Endodermal cell (in vitro differentiated cells): ENCODE measurements around the gene SMIM33. TPM values are rescaled to one million over a fixed set of nuclear protein-coding genes. Genes with fewer than 3 reads are reported as not detected.

Experiments used
- DNase-seq: peaks from one replicate; pipeline ENCODE4 v3.0.0-alpha.2; 2017
- H3K27ac ChIP-seq: 2 replicates; pipeline ENCODE4 v1.5.1; 2013; ENCODE audit warnings: mild to moderate bottlenecking, low read depth, low read length, moderate library complexity
- H3K27me3 ChIP-seq: 2 replicates; pipeline ENCODE4 v1.6.1; 2013; ENCODE audit warnings: mild to moderate bottlenecking, low read length, moderate library complexity; ENCODE audit not compliant: insufficient read depth, control insufficient read depth, poor library complexity, severe bottlenecking
- H3K36me3 ChIP-seq: 2 replicates; pipeline ENCODE4 v1.7.0; 2013; ENCODE audit warnings: mild to moderate bottlenecking, low read length, moderate library complexity; ENCODE audit not compliant: control insufficient read depth, insufficient read depth
- H3K4me1 ChIP-seq: one replicate; pipeline ENCODE4 v1.7.0; 2013; ENCODE audit warnings: low read length; ENCODE audit not compliant: control insufficient read depth, insufficient read depth
- H3K4me3 ChIP-seq: 2 replicates; pipeline ENCODE4 v1.5.1; 2013; ENCODE audit warnings: mild to moderate bottlenecking, low read length, moderate library complexity
- H3K9ac ChIP-seq: 2 replicates; pipeline ENCODE4 v1.6.1; 2013; ENCODE audit warnings: mild to moderate bottlenecking, low read length, moderate library complexity; ENCODE audit not compliant: poor library complexity, severe bottlenecking; ENCODE audit errors: extremely low read depth
- H3K9me3 ChIP-seq: 2 replicates; pipeline ENCODE4 v1.6.1; 2013; ENCODE audit warnings: mild to moderate bottlenecking, low read length, moderate library complexity; ENCODE audit not compliant: control insufficient read depth
- H3K27ac Mint-ChIP-seq: 2 replicates; pipeline ENCODE4 v1.8.0; 2020; ENCODE audit warnings: mixed read lengths
- H3K27me3 Mint-ChIP-seq: 2 replicates; pipeline ENCODE4 v1.8.0; 2021; ENCODE audit warnings: mild to moderate bottlenecking, mixed read lengths; ENCODE audit not compliant: insufficient read depth
- H3K36me3 Mint-ChIP-seq: 2 replicates; pipeline ENCODE4 v1.8.0; 2020; ENCODE audit warnings: low read depth, mixed read lengths
- H3K4me1 Mint-ChIP-seq: 2 replicates; pipeline ENCODE4 v1.8.0; 2020; ENCODE audit warnings: mixed read lengths
- H3K4me3 Mint-ChIP-seq: 2 replicates; pipeline ENCODE4 v1.8.0; 2020; ENCODE audit warnings: mild to moderate bottlenecking, moderate library complexity, mixed read lengths
- H3K9me3 Mint-ChIP-seq: 2 replicates; pipeline ENCODE4 v1.8.0; 2020; ENCODE audit warnings: mild to moderate bottlenecking, mixed read lengths
- WGBS, 2 experiments: methylation state at CpG; one replicate each; pipeline versions ENCODE4 v1.1.5 to v1.1.7; 2013; ENCODE audit warnings: missing lambda C conversion rate in 2 of 2, mixed read lengths in 1 of 2; ENCODE audit not compliant: insufficient coverage in 1 of 2, insufficient read length in 1 of 2; 5-methylcytosine and 5-hydroxymethylcytosine counted together
- total RNA-seq, 2 donors: library from RNA; stranded (reverse); fragmentation: NEBNext Ultra II Directional in 1 of 2; extraction: Animal tissue kit (Norgen Biotek cat#: 25700) in 1 of 2; gene quantifications; 2 replicates in 1 of 2; 3 replicates in 1 of 2; pipeline ENCODE4 v1.2.1, GENCODE V29; 2021
- TF ChIP-seq, protein P1 (sequence below): fragments of 200-600 bp; sonication (generic); conservative IDR thresholded peaks from 2 replicates; pipeline ENCODE4 v1.5.0; 2021; ENCODE audit warnings: antibody characterized with exemption, mild to moderate bottlenecking

Gene SMIM33
- total RNA-seq, 2 donors from 2014 or later = not detected

GRCh38 chr5:139514486-139514856 lies 43.7 kb downstream of the SMIM33 start:
- no peak for DNase-seq
- Mint-ChIP-seq H3K27ac (no peak overlapping the region), H3K4me3 (no peak overlapping the region), H3K9me3 (peaks cover 6% of the 10 kb centered on the region), H3K4me1 (peaks cover 21% of the 10 kb centered on the region), H3K36me3 (no peaks in the 10 kb centered on the region), H3K27me3 (no peaks in the 10 kb centered on the region)
- no peaks in the 10 kb centered on the region for H3K4me1 ChIP-seq
- no peaks in the 10 kb centered on the region for H3K36me3 ChIP-seq
- no peak overlapping the region for H3K4me3 ChIP-seq
- WGBS, 2 experiments = 81 to 89% methylated on average over 2 of the region's 2 CpGs
- TF ChIP-seq, protein P1, sequence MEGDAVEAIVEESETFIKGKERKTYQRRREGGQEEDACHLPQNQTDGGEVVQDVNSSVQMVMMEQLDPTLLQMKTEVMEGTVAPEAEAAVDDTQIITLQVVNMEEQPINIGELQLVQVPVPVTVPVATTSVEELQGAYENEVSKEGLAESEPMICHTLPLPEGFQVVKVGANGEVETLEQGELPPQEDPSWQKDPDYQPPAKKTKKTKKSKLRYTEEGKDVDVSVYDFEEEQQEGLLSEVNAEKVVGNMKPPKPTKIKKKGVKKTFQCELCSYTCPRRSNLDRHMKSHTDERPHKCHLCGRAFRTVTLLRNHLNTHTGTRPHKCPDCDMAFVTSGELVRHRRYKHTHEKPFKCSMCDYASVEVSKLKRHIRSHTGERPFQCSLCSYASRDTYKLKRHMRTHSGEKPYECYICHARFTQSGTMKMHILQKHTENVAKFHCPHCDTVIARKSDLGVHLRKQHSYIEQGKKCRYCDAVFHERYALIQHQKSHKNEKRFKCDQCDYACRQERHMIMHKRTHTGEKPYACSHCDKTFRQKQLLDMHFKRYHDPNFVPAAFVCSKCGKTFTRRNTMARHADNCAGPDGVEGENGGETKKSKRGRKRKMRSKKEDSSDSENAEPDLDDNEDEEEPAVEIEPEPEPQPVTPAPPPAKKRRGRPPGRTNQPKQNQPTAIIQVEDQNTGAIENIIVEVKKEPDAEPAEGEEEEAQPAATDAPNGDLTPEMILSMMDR = no peak
- H3K9me3 ChIP-seq = no peaks in the 10 kb centered on the region
- H3K27ac ChIP-seq = no peak overlapping the region
- no peaks in the 10 kb centered on the region for H3K27me3 ChIP-seq
- H3K9ac ChIP-seq = no peak overlapping the region

DNA sequence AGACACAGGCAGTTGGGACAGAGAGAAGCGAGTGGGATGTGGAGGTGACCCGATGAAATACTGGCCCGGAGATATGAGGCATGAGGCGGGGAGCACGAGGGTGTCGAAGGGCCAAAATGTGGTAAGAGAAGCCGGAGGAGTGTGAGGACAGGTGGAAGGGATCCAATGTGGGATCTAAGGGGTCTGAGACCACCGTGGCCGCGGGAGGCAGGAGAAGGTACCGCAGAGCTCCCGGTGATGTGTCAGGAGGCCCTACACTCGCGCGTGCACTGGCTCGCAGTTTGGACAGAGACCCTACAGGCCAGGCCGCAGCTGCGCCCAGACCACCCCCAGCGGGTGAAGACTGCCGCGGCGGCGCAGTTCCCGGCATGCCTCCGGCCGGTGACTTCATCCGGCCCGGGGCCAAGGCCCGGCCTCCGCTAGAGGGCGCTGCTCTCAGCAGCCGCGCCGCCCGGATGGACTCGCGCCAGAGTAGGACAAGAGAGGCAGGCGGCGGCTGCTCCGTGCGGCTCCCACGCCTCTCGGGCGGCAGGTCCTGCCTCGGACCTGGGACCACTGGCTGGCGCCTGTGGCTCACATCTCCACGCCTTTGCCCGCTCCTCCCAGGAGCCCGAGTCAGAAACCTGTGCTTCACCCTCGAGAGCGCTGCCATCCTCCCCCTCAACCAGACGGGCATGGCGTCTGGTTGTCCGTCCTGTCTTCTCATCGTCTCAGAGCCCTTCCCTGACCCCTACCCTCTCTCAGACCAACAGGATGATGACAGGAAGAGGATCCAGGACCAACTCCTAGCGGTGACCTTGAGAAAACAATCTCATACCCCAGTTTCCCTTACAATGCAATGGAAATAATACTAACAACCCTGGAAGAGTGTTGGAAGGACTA lies 47.1 kb downstream of the SMIM33 start:
- peak; percentile 98 for DNase-seq
- Histone ChIP-seq H3K4me1 (no peaks in the 10 kb centered on the region), H3K9me3 (no peaks in the 10 kb centered on the region), H3K4me3 (peak overlapping the region; percentile 70), H3K9ac (peak overlapping the region; percentile 38), H3K27ac (peak overlapping the region; percentile 79), H3K36me3 (no peaks in the 10 kb centered on the region), H3K27me3 (no peaks in the 10 kb centered on the region)
- peaks cover 14% of the 10 kb centered on the region for H3K4me1 Mint-ChIP-seq
- peaks cover 3% of the 10 kb centered on the region for H3K27me3 Mint-ChIP-seq
- H3K9me3 Mint-ChIP-seq = no peaks in the 10 kb centered on the region
- 20 to 27% methylated on average over 39 to 56 of the region's 56 CpGs for WGBS, 2 experiments
- no peaks in the 10 kb centered on the region for H3K36me3 Mint-ChIP-seq
- peak overlapping the region; percentile 95 for H3K27ac Mint-ChIP-seq
- H3K4me3 Mint-ChIP-seq = peak overlapping the region; percentile 69
- TF ChIP-seq, protein P1 = peak; percentile 98

Other genes starting within 250 kb of the SMIM33 start
- 100 to 1,000 TPM; 250 to 279 TPM for gene MATR3, start 177.3 kb upstream of the SMIM33 start, total RNA-seq
- 100 to 1,000 TPM; 128 to 142 TPM for gene PAIP2, start 129.2 kb upstream of the SMIM33 start, total RNA-seq
- under 1 TPM; 0.35 to 0.93 TPM for gene SLC23A1, start 87.7 kb upstream of the SMIM33 start, total RNA-seq
- gene MZB1, start 81.1 kb upstream of the SMIM33 start, total RNA-seq = under 1 TPM; 0.57 to 0.60 TPM
- 1 to 10 TPM; 4.8 to 6.6 TPM for gene PROB1, start 75.9 kb upstream of the SMIM33 start, total RNA-seq
- gene SPATA24, start 66.9 kb upstream of the SMIM33 start, total RNA-seq = 10 to 100 TPM in 1 of 2 donors, 1 to 10 TPM in 1; 9.8 to 10.6 TPM
- 10 to 100 TPM; 21.8 to 26.6 TPM for gene DNAJC18, start 31.5 kb upstream of the SMIM33 start, total RNA-seq
- under 1 TPM in 1 of 2 donors, not detected in 1; 0.62 TPM for gene ECSCR, start 8.3 kb upstream of the SMIM33 start, total RNA-seq
- under 1 TPM in 1 of 2 donors, not detected in 1; 0.20 TPM for gene STING1, start 11.8 kb downstream of the SMIM33 start, total RNA-seq
- 100 to 1,000 TPM; 172 to 202 TPM for gene UBE2D2, start 90.3 kb downstream of the SMIM33 start, total RNA-seq
- 10 to 100 TPM; 50.5 to 67.9 TPM for gene CXXC5, start 177.3 kb downstream of the SMIM33 start, total RNA-seq